GM23338 (cell line): Measurements from ENCODE around the gene MYBL2.

ENCODE experiments used
- CREB1 ChIP-seq: fragments of 250-450 bp; sonication (Bioruptor Pico); IDR thresholded peaks from 2 replicates; pipeline ENCODE4 v1.5.0; 2020; ENCODE audit warnings: low read depth, mild to moderate bottlenecking, moderate library complexity
- CTCF ChIP-seq, 2 experiments: fragments of 200-600 bp in 1 of 2; sonication (generic) in 1 of 2; conservative IDR thresholded peaks; 2 replicates each; pipeline versions ENCODE4 v1.5.1 to v1.6.1; 2016 to 2017; ENCODE audit warnings: antibody characterized with exemption in 2 of 2, low read depth in 2 of 2, mild to moderate bottlenecking in 2 of 2, moderate library complexity in 1 of 2
- EZH2 ChIP-seq: fragments of 200-600 bp; sonication (generic); IDR thresholded peaks from one replicate; pipeline ENCODE4 v1.8.0; 2017; ENCODE audit warnings: antibody characterized with exemption, mild to moderate bottlenecking, low read depth; ENCODE audit not compliant: unreplicated experiment
- EZH2phosphoT487 ChIP-seq: fragments of 200-600 bp; sonication (generic); IDR thresholded peaks from one replicate; pipeline ENCODE4 v1.8.1; 2018; ENCODE audit warnings: antibody characterized with exemption; ENCODE audit not compliant: unreplicated experiment
- JUNB ChIP-seq: IDR thresholded peaks from one replicate; pipeline ENCODE4 v1.6.1; 2016; ENCODE audit warnings: antibody characterized with exemption; ENCODE audit not compliant: unreplicated experiment
- POLR2AphosphoS5 ChIP-seq: IDR thresholded peaks from 2 replicates; pipeline ENCODE4 v1.6.1; 2016; ENCODE audit warnings: antibody characterized with exemption, low read depth
- REST ChIP-seq: IDR thresholded peaks from one replicate; pipeline ENCODE4 v1.6.1; 2018; ENCODE audit warnings: antibody characterized with exemption; ENCODE audit not compliant: unreplicated experiment
- STAT1 ChIP-seq: IDR thresholded peaks from one replicate; pipeline ENCODE4 v1.6.1; 2016; ENCODE audit warnings: antibody characterized with exemption; ENCODE audit not compliant: unreplicated experiment

GRCh38 chr20:43721097-43721428 lies 54.1 kb downstream of the MYBL2 start:
- no peak for TF ChIP-seq CTCF (conservative IDR thresholded peaks at IDR 0.05; ENCODE audit: low read depth in 2 of 2)
- TF ChIP-seq REST, result no peak
- no peak for TF ChIP-seq POLR2AphosphoS5
- no peak for TF ChIP-seq EZH2
- TF ChIP-seq JUNB, result no peak
- no peak for TF ChIP-seq EZH2phosphoT487
- TF ChIP-seq CREB1 (CRISPR knock-in tag), result no peak
- TF ChIP-seq STAT1, result no peak
